Measurements from ENCODE around the gene HAND1.

Gene HAND1

DNA sequence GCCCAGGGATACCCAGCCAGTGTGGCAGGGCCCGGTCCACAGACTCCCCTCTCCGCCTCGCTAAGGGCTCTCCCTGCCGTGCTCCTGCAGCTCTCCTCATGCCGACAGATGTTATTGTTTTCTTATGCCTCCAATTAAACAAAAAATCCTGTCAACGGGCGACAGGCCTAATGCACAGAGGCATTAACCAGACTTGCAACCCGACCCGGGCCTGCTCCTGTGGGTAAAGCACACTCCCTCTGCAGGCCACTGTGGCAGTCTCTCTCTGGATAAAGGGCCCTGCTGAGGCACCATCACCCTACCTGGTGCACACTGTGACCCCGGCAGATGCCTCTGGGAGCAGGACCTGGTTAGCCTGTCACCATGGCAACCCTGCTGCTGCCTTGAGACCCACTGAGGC, 27.5 kb upstream of the HAND1 start:
- H3K27me3 ChIP-seq (ENCODE audit: insufficient read depth, low read depth, severe bottlenecking): no peaks in the 10 kb centered on the region
- no peak overlapping the region for H3K4me3 ChIP-seq (ENCODE audit: low read depth, low read length)
- no peak overlapping the region for H3K27ac ChIP-seq
- peak; percentile 57 for DNase-seq
- TF ChIP-seq, protein P1, sequence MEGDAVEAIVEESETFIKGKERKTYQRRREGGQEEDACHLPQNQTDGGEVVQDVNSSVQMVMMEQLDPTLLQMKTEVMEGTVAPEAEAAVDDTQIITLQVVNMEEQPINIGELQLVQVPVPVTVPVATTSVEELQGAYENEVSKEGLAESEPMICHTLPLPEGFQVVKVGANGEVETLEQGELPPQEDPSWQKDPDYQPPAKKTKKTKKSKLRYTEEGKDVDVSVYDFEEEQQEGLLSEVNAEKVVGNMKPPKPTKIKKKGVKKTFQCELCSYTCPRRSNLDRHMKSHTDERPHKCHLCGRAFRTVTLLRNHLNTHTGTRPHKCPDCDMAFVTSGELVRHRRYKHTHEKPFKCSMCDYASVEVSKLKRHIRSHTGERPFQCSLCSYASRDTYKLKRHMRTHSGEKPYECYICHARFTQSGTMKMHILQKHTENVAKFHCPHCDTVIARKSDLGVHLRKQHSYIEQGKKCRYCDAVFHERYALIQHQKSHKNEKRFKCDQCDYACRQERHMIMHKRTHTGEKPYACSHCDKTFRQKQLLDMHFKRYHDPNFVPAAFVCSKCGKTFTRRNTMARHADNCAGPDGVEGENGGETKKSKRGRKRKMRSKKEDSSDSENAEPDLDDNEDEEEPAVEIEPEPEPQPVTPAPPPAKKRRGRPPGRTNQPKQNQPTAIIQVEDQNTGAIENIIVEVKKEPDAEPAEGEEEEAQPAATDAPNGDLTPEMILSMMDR (IDR thresholded peaks at IDR 0.05; ENCODE audit: low read depth, low read length): peak; percentile 56
- no peaks in the 10 kb centered on the region for H3K9me3 ChIP-seq (ENCODE audit: severe bottlenecking)
- H3K36me3 ChIP-seq: no peaks in the 10 kb centered on the region

DNA sequence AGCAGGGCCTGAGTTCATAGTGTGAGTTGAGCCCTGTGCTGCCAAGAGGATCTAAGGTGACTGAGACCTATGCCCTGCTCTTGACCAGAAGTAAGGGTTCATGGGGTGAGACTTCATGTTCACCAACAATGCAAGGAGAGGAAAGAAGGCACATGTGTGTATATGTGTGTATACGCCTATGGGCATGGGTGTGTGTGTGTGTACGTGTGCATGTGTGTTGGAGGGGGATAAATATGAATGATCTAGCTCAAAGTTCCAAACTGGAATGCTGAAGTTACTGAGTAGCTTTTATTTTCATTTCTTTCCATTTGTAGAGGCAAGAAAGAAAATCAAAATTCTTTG, 25.6 kb upstream of the HAND1 start:
- TF ChIP-seq, protein P1 (IDR thresholded peaks at IDR 0.05; ENCODE audit: low read depth, low read length): no peak
- no peak for DNase-seq
- Histone ChIP-seq H3K27ac (no peak overlapping the region), H3K9me3 (ENCODE audit: severe bottlenecking) (no peaks in the 10 kb centered on the region), H3K4me3 (ENCODE audit: low read depth, low read length) (no peak overlapping the region), H3K36me3 (no peaks in the 10 kb centered on the region), H3K27me3 (ENCODE audit: insufficient read depth, low read depth, severe bottlenecking) (no peaks in the 10 kb centered on the region)

DNA sequence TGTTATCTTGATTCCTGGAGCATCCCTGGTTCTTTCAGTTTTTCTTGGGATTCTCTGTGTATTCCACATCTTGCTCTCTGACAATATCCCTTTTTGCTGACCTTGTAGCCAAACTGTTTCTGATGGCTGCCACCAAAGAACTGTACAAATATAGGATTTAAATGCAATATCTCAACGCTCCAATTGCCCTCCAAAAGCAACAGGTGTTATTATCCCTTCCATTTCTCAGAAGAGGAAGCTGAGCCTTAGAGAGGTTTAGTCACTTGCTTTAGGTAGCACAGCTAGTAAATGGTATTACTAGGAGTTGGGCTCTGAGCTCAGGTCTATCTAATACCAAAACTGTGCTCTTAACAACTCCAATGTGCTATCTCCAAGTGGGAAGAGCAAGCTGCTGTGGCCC, 24.2 kb upstream of the HAND1 start:
- H3K9me3 ChIP-seq (ENCODE audit: severe bottlenecking): no peaks in the 10 kb centered on the region
- no peaks in the 10 kb centered on the region for H3K36me3 ChIP-seq
- TF ChIP-seq, protein P1 (IDR thresholded peaks at IDR 0.05; ENCODE audit: low read depth, low read length): no peak
- DNase-seq: no peak
- H3K4me3 ChIP-seq (ENCODE audit: low read depth, low read length): no peak overlapping the region
- no peak overlapping the region for H3K27ac ChIP-seq
- no peaks in the 10 kb centered on the region for H3K27me3 ChIP-seq (ENCODE audit: insufficient read depth, low read depth, severe bottlenecking)

DNA sequence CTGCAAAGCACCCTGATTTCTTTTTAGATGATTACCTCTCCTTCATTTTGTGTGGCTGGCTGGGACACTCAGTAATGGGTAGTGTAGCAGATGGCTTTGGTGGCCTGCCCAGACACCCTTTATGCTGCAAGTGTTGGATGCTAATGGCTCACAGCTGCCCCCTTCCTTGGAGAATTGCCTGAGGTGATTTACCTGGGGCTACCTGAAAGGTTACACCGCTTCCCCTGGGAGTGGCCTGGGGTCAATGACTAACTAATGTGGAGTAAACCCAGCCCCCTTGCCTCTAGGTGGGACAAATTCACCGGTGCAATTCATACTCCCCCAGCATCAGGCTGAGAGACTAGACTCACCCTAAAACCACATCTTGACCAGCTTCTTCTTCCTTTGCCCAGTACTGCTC, 23.5 kb upstream of the HAND1 start:
- H3K36me3 ChIP-seq: no peaks in the 10 kb centered on the region

DNA sequence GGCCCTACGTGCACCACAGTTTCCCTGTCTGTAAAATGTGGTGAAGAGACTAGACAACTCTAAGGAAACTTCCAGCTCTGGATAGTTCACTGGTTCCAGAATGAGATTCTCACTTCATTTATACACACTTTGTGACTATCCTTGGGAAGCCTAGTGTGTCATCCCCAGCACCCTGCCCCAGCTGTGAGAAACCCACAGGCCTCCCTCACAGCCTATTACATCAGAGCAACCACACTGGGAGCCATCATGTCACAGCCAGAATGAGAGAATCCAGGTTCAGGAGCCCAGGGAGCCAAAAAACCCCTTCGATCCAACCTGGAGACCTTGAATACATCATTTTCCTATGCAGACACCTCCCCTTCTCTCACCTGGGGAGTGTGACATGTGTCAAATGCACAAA, 21.0 kb upstream of the HAND1 start:
- H3K27ac ChIP-seq: no peak overlapping the region
- DNase-seq: no peak
- H3K27me3 ChIP-seq (ENCODE audit: insufficient read depth, low read depth, severe bottlenecking): no peaks in the 10 kb centered on the region
- no peak overlapping the region for H3K4me3 ChIP-seq (ENCODE audit: low read depth, low read length)
- no peaks in the 10 kb centered on the region for H3K36me3 ChIP-seq
- no peaks in the 10 kb centered on the region for H3K9me3 ChIP-seq (ENCODE audit: severe bottlenecking)
- TF ChIP-seq, protein P1 (IDR thresholded peaks at IDR 0.05; ENCODE audit: low read depth, low read length): no peak

More for the DNA sequence above, 23.5 kb upstream of the HAND1 start:
- Histone ChIP-seq H3K9me3 (ENCODE audit: severe bottlenecking) (no peaks in the 10 kb centered on the region), H3K27me3 (ENCODE audit: insufficient read depth, low read depth, severe bottlenecking) (no peaks in the 10 kb centered on the region), H3K27ac (no peak overlapping the region), H3K4me3 (ENCODE audit: low read depth, low read length) (no peak overlapping the region)
- TF ChIP-seq, protein P1 (IDR thresholded peaks at IDR 0.05; ENCODE audit: low read depth, low read length): no peak
- DNase-seq: no peak

GRCh38 chr5:154498591-154498990, 20.6 kb upstream of the HAND1 start:
- Histone ChIP-seq H3K4me3 (ENCODE audit: low read depth, low read length) (no peak overlapping the region), H3K36me3 (no peaks in the 10 kb centered on the region), H3K9me3 (ENCODE audit: severe bottlenecking) (no peaks in the 10 kb centered on the region), H3K27ac (no peak overlapping the region), H3K27me3 (ENCODE audit: insufficient read depth, low read depth, severe bottlenecking) (no peaks in the 10 kb centered on the region)
- TF ChIP-seq, protein P1 (IDR thresholded peaks at IDR 0.05; ENCODE audit: low read depth, low read length): no peak
- DNase-seq: no peak
